Measurements from ENCODE around the gene TOPAZ1.

DNA sequence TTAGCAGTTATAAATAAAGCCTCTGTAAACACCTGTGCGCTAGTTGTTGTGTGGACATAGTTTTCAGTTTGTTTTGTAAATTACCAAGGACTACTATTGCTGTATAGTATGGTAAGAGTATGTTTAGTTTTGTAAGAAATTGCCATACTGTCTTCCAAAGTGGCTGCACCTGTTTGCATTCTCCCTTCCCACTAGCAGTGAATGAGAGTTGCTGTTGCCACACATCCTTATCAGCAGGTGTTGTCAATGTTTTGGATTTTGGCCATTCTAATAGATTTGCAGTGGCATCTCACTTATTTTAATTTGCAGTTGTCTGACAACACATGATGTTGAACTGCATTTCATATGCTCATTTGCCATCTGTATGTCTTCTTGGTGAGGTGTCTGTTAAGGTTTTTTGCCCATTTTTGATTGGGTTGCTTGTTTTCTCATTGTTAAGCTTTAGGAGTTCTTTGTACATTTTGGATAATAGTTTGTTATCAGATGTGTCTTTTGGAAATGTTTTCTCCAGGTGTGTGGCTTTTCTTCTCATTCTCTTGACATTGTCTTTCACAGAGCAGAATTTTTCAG lies 111.8 kb downstream of the TOPAZ1 start:
- no peak for TF ChIP-seq POLR2A (IDR thresholded peaks at IDR 0.05)
- TF ChIP-seq, protein P1, sequence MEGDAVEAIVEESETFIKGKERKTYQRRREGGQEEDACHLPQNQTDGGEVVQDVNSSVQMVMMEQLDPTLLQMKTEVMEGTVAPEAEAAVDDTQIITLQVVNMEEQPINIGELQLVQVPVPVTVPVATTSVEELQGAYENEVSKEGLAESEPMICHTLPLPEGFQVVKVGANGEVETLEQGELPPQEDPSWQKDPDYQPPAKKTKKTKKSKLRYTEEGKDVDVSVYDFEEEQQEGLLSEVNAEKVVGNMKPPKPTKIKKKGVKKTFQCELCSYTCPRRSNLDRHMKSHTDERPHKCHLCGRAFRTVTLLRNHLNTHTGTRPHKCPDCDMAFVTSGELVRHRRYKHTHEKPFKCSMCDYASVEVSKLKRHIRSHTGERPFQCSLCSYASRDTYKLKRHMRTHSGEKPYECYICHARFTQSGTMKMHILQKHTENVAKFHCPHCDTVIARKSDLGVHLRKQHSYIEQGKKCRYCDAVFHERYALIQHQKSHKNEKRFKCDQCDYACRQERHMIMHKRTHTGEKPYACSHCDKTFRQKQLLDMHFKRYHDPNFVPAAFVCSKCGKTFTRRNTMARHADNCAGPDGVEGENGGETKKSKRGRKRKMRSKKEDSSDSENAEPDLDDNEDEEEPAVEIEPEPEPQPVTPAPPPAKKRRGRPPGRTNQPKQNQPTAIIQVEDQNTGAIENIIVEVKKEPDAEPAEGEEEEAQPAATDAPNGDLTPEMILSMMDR (IDR thresholded peaks at IDR 0.05): no peak
